H9 (cell line): Measurements from ENCODE around the gene OLFM4. TPM values are rescaled to one million over a fixed set of nuclear protein-coding genes. Genes with fewer than 3 reads are reported as not detected.

Experiments
- DNase-seq: peaks from one replicate; pipeline ENCODE4 v3.0.0-alpha.2; 2017
- H2AFZ ChIP-seq: one replicate; pipeline ENCODE4 v1.6.1; 2013; ENCODE audit warnings: mild to moderate bottlenecking, low read length, control low read depth, moderate library complexity
- H2AK5ac ChIP-seq: 2 replicates; pipeline ENCODE4 v1.6.1; 2013; ENCODE audit warnings: low read length, control low read depth, mixed read lengths; ENCODE audit not compliant: insufficient read length
- H2BK120ac ChIP-seq: one replicate; pipeline ENCODE4 v1.6.1; 2013; ENCODE audit warnings: low read depth, mild to moderate bottlenecking, low read length, control low read depth, inconsistent platforms; ENCODE audit not compliant: poor library complexity, severe bottlenecking
- H2BK12ac ChIP-seq: 2 replicates; pipeline ENCODE4 v1.6.1; 2013; ENCODE audit warnings: low read length, control low read depth, mixed read lengths, low read depth; ENCODE audit not compliant: insufficient read length
- H2BK15ac ChIP-seq: 2 replicates; pipeline ENCODE4 v1.6.1; 2013; ENCODE audit warnings: low read depth, low read length, control low read depth
- H2BK20ac ChIP-seq: one replicate; pipeline ENCODE4 v1.6.1; 2013; ENCODE audit warnings: low read depth, mild to moderate bottlenecking, low read length, control low read depth, inconsistent platforms; ENCODE audit not compliant: poor library complexity, severe bottlenecking
- H2BK5ac ChIP-seq: 2 replicates; pipeline ENCODE4 v1.6.1; 2013; ENCODE audit warnings: low read length, control low read depth, mixed read lengths; ENCODE audit not compliant: insufficient read length
- H3K14ac ChIP-seq: 2 replicates; pipeline ENCODE4 v1.6.1; 2013; ENCODE audit warnings: low read length, control low read depth; ENCODE audit not compliant: insufficient read depth
- H3K18ac ChIP-seq: 2 replicates; pipeline ENCODE4 v1.6.1; 2013; ENCODE audit warnings: low read depth, mild to moderate bottlenecking, mixed read lengths, low read length, control low read depth; ENCODE audit not compliant: insufficient read length
- H3K23ac ChIP-seq: 2 replicates; pipeline ENCODE4 v1.6.1; 2013; ENCODE audit warnings: low read length, control low read depth, mixed read lengths, low read depth; ENCODE audit not compliant: insufficient read length
- H3K23me2 ChIP-seq: 2 replicates; pipeline ENCODE4 v1.6.1; 2013; ENCODE audit warnings: low read depth, mild to moderate bottlenecking, mixed read lengths, low read length, control low read depth; ENCODE audit not compliant: insufficient read length, poor library complexity, severe bottlenecking
- H3K27ac ChIP-seq: 2 replicates; pipeline ENCODE4 v1.5.1; 2013; ENCODE audit warnings: low read length, control low read depth, mixed read lengths, low read depth; ENCODE audit not compliant: insufficient read length
- H3K27me3 ChIP-seq: 2 replicates; pipeline ENCODE4 v1.6.1; 2013; ENCODE audit warnings: low read length, control low read depth, inconsistent platforms; ENCODE audit not compliant: insufficient read depth
- H3K4ac ChIP-seq: 2 replicates; pipeline ENCODE4 v1.6.1; 2013; ENCODE audit warnings: low read depth, mild to moderate bottlenecking, control low read depth, inconsistent platforms, low read length, moderate library complexity
- H3K4me1 ChIP-seq: 2 replicates; pipeline ENCODE4 v1.6.1; 2013; ENCODE audit warnings: low read length, control low read depth, inconsistent platforms; ENCODE audit not compliant: insufficient read depth
- H3K4me2 ChIP-seq: 2 replicates; pipeline ENCODE4 v1.6.1; 2013; ENCODE audit warnings: low read length, control low read depth, mixed read lengths; ENCODE audit not compliant: insufficient read length, insufficient read depth
- H3K56ac ChIP-seq: 2 replicates; pipeline ENCODE4 v1.6.1; 2013; ENCODE audit warnings: low read depth, mild to moderate bottlenecking, mixed read lengths, low read length, control low read depth; ENCODE audit not compliant: insufficient read length
- H3K79me1 ChIP-seq: 2 replicates; pipeline ENCODE4 v1.6.1; 2013; ENCODE audit warnings: low read depth, mild to moderate bottlenecking, moderate library complexity, low read length, control low read depth, inconsistent platforms; ENCODE audit not compliant: insufficient read depth, poor library complexity, severe bottlenecking
- H3K79me2 ChIP-seq: 2 replicates; pipeline ENCODE4 v1.6.1; 2013; ENCODE audit warnings: low read length, control low read depth, inconsistent platforms; ENCODE audit not compliant: insufficient read depth
- H3K9ac ChIP-seq: 2 replicates; pipeline ENCODE4 v1.6.1; 2013; ENCODE audit warnings: low read length, control low read depth, mixed read lengths; ENCODE audit not compliant: insufficient read length; ENCODE audit errors: extremely low read depth
- H3K9me3 ChIP-seq: one replicate; pipeline ENCODE4 v1.6.1; 2013; ENCODE audit warnings: low read depth, low read length, inconsistent platforms; ENCODE audit not compliant: control insufficient read depth
- H3T11ph ChIP-seq: one replicate; pipeline ENCODE4 v1.6.1; 2013; ENCODE audit warnings: mild to moderate bottlenecking, low read length, control low read depth, inconsistent platforms
- H4K20me1 ChIP-seq: one replicate; pipeline ENCODE4 v1.6.1; 2013; ENCODE audit not compliant: control insufficient read depth, insufficient read length, insufficient read depth
- H4K5ac ChIP-seq: 2 replicates; pipeline ENCODE4 v1.6.1; 2013; ENCODE audit warnings: low read depth, mild to moderate bottlenecking, mixed read lengths, low read length, control low read depth; ENCODE audit not compliant: insufficient read length
- H4K8ac ChIP-seq: replicated peaks from 2 replicates; pipeline ENCODE4 v1.6.1; 2013; ENCODE audit warnings: low read length, control low read depth, mixed read lengths, low read depth; ENCODE audit not compliant: insufficient read length
- H4K91ac ChIP-seq: 2 replicates; pipeline ENCODE4 v1.6.1; 2013; ENCODE audit warnings: low read depth, mild to moderate bottlenecking, moderate library complexity, mixed read lengths, low read length, control low read depth; ENCODE audit not compliant: insufficient read length
- H3K27ac Mint-ChIP-seq, 3 experiments: 2 replicates in 2 of 3; 3 replicates in 1 of 3; pipeline ENCODE4 v1.8.0; 2020 to 2021; ENCODE audit warnings: mixed read lengths in 3 of 3, mild to moderate bottlenecking in 1 of 3, moderate library complexity in 1 of 3
- H3K27me3 Mint-ChIP-seq: 2 replicates; pipeline ENCODE4 v1.8.0; 2021; ENCODE audit warnings: low read depth, mild to moderate bottlenecking, moderate library complexity, mixed read lengths
- H3K36me3 Mint-ChIP-seq, 3 experiments: 2 replicates in 2 of 3; 3 replicates in 1 of 3; pipeline ENCODE4 v1.8.0; 2020 to 2021; ENCODE audit warnings: low read depth in 3 of 3, mixed read lengths in 3 of 3; ENCODE audit not compliant: insufficient read depth in 1 of 3
- H3K4me1 Mint-ChIP-seq, 2 experiments: 2 replicates each; pipeline ENCODE4 v1.8.0; 2020; ENCODE audit warnings: mixed read lengths in 2 of 2
- H3K4me3 Mint-ChIP-seq, 2 experiments: 2 replicates in 1 of 2; 3 replicates in 1 of 2; pipeline ENCODE4 v1.8.0; 2020 to 2021; ENCODE audit warnings: mild to moderate bottlenecking in 2 of 2, mixed read lengths in 2 of 2, moderate library complexity in 1 of 2
- H3K9me3 Mint-ChIP-seq, 2 experiments: 2 replicates in 1 of 2; 3 replicates in 1 of 2; pipeline ENCODE4 v1.8.0; 2020; ENCODE audit warnings: mild to moderate bottlenecking in 2 of 2, mixed read lengths in 2 of 2, moderate library complexity in 1 of 2
- CTCF ChIP-seq: fragments of 200-600 bp; sonication (generic); conservative IDR thresholded peaks from 3 replicates; pipeline ENCODE4 v1.8.0; 2021; ENCODE audit warnings: antibody characterized with exemption, mild to moderate bottlenecking
- WGBS: extraction: QIAGEN DNeasy Blood & Tissue Kit; methylation state at CpG from one replicate; pipeline ENCODE4 v1.1.7; 2013; ENCODE audit warnings: missing lambda C conversion rate, low lambda C conversion rate, mixed read lengths; ENCODE audit not compliant: insufficient read length; ENCODE audit errors: extremely low coverage; 5-methylcytosine and 5-hydroxymethylcytosine counted together
- total RNA-seq: library from RNA; stranded (reverse); gene quantifications from 2 replicates; pipeline ENCODE4 v1.2.1, GENCODE V29; 2021

Gene OLFM4
- total RNA-seq, 1 experiment from 2014 or later: not detected

GRCh38 chr13:53005626-53006025 is 23.0 kb upstream of the OLFM4 start:
- Histone ChIP-seq H3K27me3 (no peaks in the 10 kb centered on the region), H4K5ac (no peak overlapping the region), H3T11ph (no peak overlapping the region), H2BK20ac (no peak overlapping the region), H2BK15ac (no peak overlapping the region), H3K56ac (no peak overlapping the region), H2BK5ac (no peak overlapping the region), H3K4me1 (no peaks in the 10 kb centered on the region), H3K9ac (no peak overlapping the region), H2BK12ac (no peak overlapping the region), H3K23ac (no peak overlapping the region), H3K4ac (no peak overlapping the region), H3K79me1 (no peaks in the 10 kb centered on the region), H3K4me2 (no peak overlapping the region), H4K8ac (no peak overlapping the region), H4K20me1 (no peaks in the 10 kb centered on the region), H2AFZ (no peak overlapping the region), H4K91ac (no peak overlapping the region), H3K18ac (no peak overlapping the region), H3K14ac (0 out of 2 replicates have a peak overlapping the region, but pooled peaks have one; percentile 31), H2BK120ac (no peak overlapping the region), H3K79me2 (no peaks in the 10 kb centered on the region), H3K9me3 (no peaks in the 10 kb centered on the region), H3K23me2 (no peaks in the 10 kb centered on the region), H2AK5ac (no peak overlapping the region), H3K27ac (no peak overlapping the region)
- no peak for TF ChIP-seq CTCF
- H3K27ac Mint-ChIP-seq: 0 out of 7 replicates have a peak overlapping the region, but pooled peaks of 1 of the 3 experiments have one; percentile 9
- H3K9me3 Mint-ChIP-seq: no peaks in the 10 kb centered on the region; a peak in 1 of 5 replicates
- no peak overlapping the region for H3K4me3 Mint-ChIP-seq
- no CpG with 5 or more reads among the region's 12 CpGs for WGBS
- no peaks in the 10 kb centered on the region; the same call in 1 of the 2 replicates for H3K27me3 Mint-ChIP-seq
- no peaks in the 10 kb centered on the region for H3K36me3 Mint-ChIP-seq
- DNase-seq: no peak
- peaks cover 7 to 19% of the 10 kb centered on the region in 2 experiments; a peak in 3 of 4 replicates for H3K4me1 Mint-ChIP-seq
